Activated T-cell treated with anti-CD3 and anti-CD28 coated beads for 24 hours (primary cell): Measurements from ENCODE around the gene LDHB.
A peak's percentile ranks its signal among the peaks of the same experiment; 100 is the strongest.
"Not testable (repeated sequence)": the region's sequence is repeated elsewhere in the genome, so short reads cannot be mapped to it uniquely, and the experiment has no call there.

Experiments used
- DNase-seq: peaks from one replicate; pipeline ENCODE4 v3.0.0-alpha.2; 2020; ENCODE audit warnings: low read depth

Gene LDHB

GRCh38 chr12:21657326-21658077 lies at the start of gene LDHB:
Gene LDHB, minus strand, starts transcription at chr12:21657842. Its CDS starts 3,171 bp downstream, at chr12:21654671.
- DNase-seq, result peak; percentile 94

GRCh38 chr12:21704847-21705246 lies 47.2 kb upstream of the LDHB start:
- no peak for DNase-seq

GRCh38 chr12:21699851-21700250 lies 42.2 kb upstream of the LDHB start:
- DNase-seq, result no peak

GRCh38 chr12:21697904-21698630 lies 40.4 kb upstream of the LDHB start:
- DNase-seq, result no peak

GRCh38 chr12:21696625-21697024 lies 39.0 kb upstream of the LDHB start:
- DNase-seq, result no peak

GRCh38 chr12:21695986-21696385 lies 38.3 kb upstream of the LDHB start:
- DNase-seq, result no peak

- no peak for DNase-seq
Observed at GRCh38 chr12:21694660-21695059, 37.0 kb upstream of the LDHB start.

GRCh38 chr12:21691515-21691914 lies 33.9 kb upstream of the LDHB start:
- DNase-seq, result no peak

GRCh38 chr12:21690704-21691368 lies 33.2 kb upstream of the LDHB start:
- DNase-seq, result no peak

- no peak for DNase-seq
Observed at GRCh38 chr12:21683115-21683514, 25.5 kb upstream of the LDHB start.

- DNase-seq, result no peak
Observed at GRCh38 chr12:21678959-21679358, 21.3 kb upstream of the LDHB start.

- DNase-seq, result no peak
Observed at GRCh38 chr12:21677622-21678277, 20.1 kb upstream of the LDHB start.

- no peak for DNase-seq
Observed at GRCh38 chr12:21677204-21677603, 19.6 kb upstream of the LDHB start.

- no peak for DNase-seq
Observed at GRCh38 chr12:21676776-21677175, 19.1 kb upstream of the LDHB start.

GRCh38 chr12:21675641-21676040 lies 18.0 kb upstream of the LDHB start:
- DNase-seq, result no peak

- no peak for DNase-seq
Observed at GRCh38 chr12:21675096-21675495, 17.5 kb upstream of the LDHB start.

- not testable (repeated sequence) for DNase-seq
Observed at GRCh38 chr12:21673830-21674552, 16.3 kb upstream of the LDHB start.

GRCh38 chr12:21672146-21672545 lies 14.5 kb upstream of the LDHB start:
- DNase-seq, result no peak

GRCh38 chr12:21666722-21667121 lies 9.1 kb upstream of the LDHB start:
- DNase-seq, result no peak

GRCh38 chr12:21665816-21666215 lies 8.2 kb upstream of the LDHB start:
- DNase-seq, result no peak

GRCh38 chr12:21662122-21662792 lies 4.6 kb upstream of the LDHB start:
- no peak for DNase-seq
